A673 (cell line): Measurements from ENCODE around the gene LDB3. TPM values are rescaled to one million over a fixed set of nuclear protein-coding genes. Genes with fewer than 3 reads are reported as not detected.

Experiments used
- BruUV-seq: library from RNA; stranded (reverse); fragments of 400-500 nt; replicated peaks from 2 replicates; lab custom pipeline; 2021; lab: Mats Ljungman, UMichigan
- CTCF ChIA-PET: fragments of 300-600 bp; sonication (Branson Sonifier 250); formaldehyde crosslinking; loops from one replicate; lab custom pipeline; 2022; ENCODE audit warnings: antibody characterized with exemption; lab: Charles Lee
- POLR2A ChIA-PET: fragments of 300-600 bp; sonication (Branson Sonifier 250); formaldehyde crosslinking; loops from one replicate; lab custom pipeline; 2022; ENCODE audit warnings: antibody characterized with exemption; ENCODE audit not compliant: low non-redundant PET; lab: Charles Lee
- DNase-seq: peaks from one replicate; pipeline ENCODE4 v3.0.0-alpha.2; 2015; ENCODE audit warnings: low spot score
- H3K27ac ChIP-seq: fragments of 200-600 bp; sonication (generic); 2 replicates; pipeline ENCODE4 v1.5.1; 2016; ENCODE audit warnings: mixed run types, low read depth, mild to moderate bottlenecking, mixed read lengths, antibody characterized with exemption, low read length; ENCODE audit not compliant: poor library complexity, severe bottlenecking
- H3K27me3 ChIP-seq: fragments of 200-600 bp; sonication (generic); replicated peaks from 2 replicates; pipeline ENCODE4 v1.6.1; 2017; ENCODE audit warnings: mixed run types, low read depth, mild to moderate bottlenecking, mixed read lengths, antibody characterized with exemption, low read length; ENCODE audit not compliant: insufficient read depth, poor library complexity
- H3K36me3 ChIP-seq: fragments of 200-600 bp; sonication (generic); 2 replicates; pipeline ENCODE4 v1.6.1; 2016; ENCODE audit warnings: mixed run types, mild to moderate bottlenecking, mixed read lengths, antibody characterized with exemption, low read length; ENCODE audit not compliant: insufficient read depth, poor library complexity, severe bottlenecking
- H3K4me1 ChIP-seq: fragments of 200-600 bp; sonication (generic); 2 replicates; pipeline ENCODE4 v1.6.1; 2017; ENCODE audit warnings: mixed run types, mild to moderate bottlenecking, mixed read lengths, antibody characterized with exemption, low read length; ENCODE audit not compliant: insufficient read depth, poor library complexity, severe bottlenecking
- H3K4me3 ChIP-seq: fragments of 200-600 bp; sonication (generic); 2 replicates; pipeline ENCODE4 v1.5.1; 2016; ENCODE audit warnings: low read depth, mixed run types, mild to moderate bottlenecking, mixed read lengths, low read length; ENCODE audit not compliant: poor library complexity, severe bottlenecking
- H3K9me3 ChIP-seq: fragments of 200-600 bp; sonication (generic); 2 replicates; pipeline ENCODE4 v1.6.1; 2016; ENCODE audit warnings: mixed run types, low read depth, mild to moderate bottlenecking, mixed read lengths, antibody characterized with exemption, low read length; ENCODE audit not compliant: poor library complexity, severe bottlenecking
- EZH2 ChIP-seq: fragments of 200-600 bp; sonication (generic); IDR thresholded peaks from 2 replicates; pipeline ENCODE4 v1.6.1; 2017; ENCODE audit warnings: borderline replicate concordance, low read depth, mild to moderate bottlenecking, mixed read lengths, antibody characterized with exemption, low read length; ENCODE audit not compliant: poor library complexity, severe bottlenecking
- intact Hi-C: fragments of 100-400 bp; cut with micrococcal nuclease; formaldehyde crosslinking; loops from one replicate; pipeline ENCODE4 v1.10.0; 2022; ENCODE audit not compliant: unreplicated experiment
- total RNA-seq: library from RNA; stranded (reverse); gene quantifications from 2 replicates; pipeline ENCODE4 v1.2.3, GENCODE V29; 2021
- TF ChIP-seq, protein P1 (sequence below): fragments of 300-800, 200-600 bp; sonication (generic); conservative IDR thresholded peaks from 2 replicates; pipeline ENCODE4 v1.5.1; 2017; ENCODE audit warnings: low read depth, mild to moderate bottlenecking, antibody characterized with exemption, low read length, moderate library complexity, mixed read lengths

Gene LDB3
- total RNA-seq, 1 experiment from 2014 or later = 0.34 TPM

DNA sequence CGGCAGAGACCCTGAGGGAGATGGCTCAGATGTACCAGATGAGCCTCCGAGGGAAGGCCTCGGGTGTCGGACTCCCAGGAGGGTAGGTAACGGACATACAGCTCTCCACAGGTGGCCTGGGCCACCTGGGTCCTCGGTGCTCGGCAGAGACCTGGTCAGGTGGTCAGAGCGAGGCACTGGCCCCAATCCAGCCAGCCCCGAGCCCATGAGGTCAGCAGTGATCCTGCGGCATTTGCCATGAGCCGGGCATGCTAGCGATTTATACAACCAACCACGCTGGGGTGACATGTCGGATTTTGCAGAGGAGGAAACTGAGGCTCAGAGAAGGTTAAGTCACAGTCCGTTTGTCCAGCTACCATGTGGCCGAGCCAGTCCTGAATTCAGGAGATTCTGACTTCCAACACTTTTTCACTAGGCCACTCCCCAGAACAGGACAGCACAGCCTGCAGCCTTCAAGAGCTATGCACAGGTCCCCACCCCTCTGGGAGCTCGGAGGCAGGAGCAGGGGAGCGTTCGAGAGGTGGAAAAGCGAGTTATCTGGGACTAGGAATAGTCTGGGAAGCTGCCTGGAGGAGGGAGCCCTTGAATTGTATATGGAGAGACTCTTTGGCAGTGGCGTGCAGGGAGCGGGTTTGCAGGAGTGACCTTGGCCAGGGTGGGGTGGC lies 13.5 kb downstream of the LDB3 start:
- intact Hi-C loops = loop anchor here (10.0 kb wide), 1 partner anchor 283 kb away; the partner anchor contains the start of gene ADIRF
- ChIA-PET CTCF (no interaction called here), POLR2A (no interaction called here)
- Histone ChIP-seq H3K9me3 (no peaks in the 10 kb centered on the region), H3K36me3 (no peaks in the 10 kb centered on the region), H3K4me1 (no peaks in the 10 kb centered on the region), H3K27ac (no peak overlapping the region), H3K27me3 (no peaks in the 10 kb centered on the region), H3K4me3 (no peak overlapping the region)
- TF ChIP-seq, protein P1, sequence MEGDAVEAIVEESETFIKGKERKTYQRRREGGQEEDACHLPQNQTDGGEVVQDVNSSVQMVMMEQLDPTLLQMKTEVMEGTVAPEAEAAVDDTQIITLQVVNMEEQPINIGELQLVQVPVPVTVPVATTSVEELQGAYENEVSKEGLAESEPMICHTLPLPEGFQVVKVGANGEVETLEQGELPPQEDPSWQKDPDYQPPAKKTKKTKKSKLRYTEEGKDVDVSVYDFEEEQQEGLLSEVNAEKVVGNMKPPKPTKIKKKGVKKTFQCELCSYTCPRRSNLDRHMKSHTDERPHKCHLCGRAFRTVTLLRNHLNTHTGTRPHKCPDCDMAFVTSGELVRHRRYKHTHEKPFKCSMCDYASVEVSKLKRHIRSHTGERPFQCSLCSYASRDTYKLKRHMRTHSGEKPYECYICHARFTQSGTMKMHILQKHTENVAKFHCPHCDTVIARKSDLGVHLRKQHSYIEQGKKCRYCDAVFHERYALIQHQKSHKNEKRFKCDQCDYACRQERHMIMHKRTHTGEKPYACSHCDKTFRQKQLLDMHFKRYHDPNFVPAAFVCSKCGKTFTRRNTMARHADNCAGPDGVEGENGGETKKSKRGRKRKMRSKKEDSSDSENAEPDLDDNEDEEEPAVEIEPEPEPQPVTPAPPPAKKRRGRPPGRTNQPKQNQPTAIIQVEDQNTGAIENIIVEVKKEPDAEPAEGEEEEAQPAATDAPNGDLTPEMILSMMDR = no peak
- no peak for TF ChIP-seq EZH2
- no TSS peak for BruUV-seq
- DNase-seq = no peak

DNA sequence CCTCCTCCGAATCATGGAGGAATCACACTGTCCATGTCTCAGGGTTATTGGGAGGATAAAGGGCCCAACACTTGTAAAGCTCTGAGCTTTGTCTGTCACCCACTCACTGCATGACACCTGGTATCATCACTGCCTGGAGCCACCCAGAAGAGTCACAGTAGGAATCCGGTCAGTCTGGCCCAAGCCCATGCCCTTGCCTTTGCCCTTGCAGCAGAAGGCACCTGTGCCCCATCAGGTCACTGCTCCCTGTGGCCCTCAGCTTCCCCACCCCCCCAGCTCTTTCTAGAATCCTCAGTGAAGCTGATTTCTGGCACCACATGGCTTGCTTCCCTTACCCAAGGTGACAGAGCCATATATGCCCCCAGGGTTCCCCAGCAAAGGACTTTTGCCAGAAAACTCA lies 14.4 kb downstream of the LDB3 start:
- intact Hi-C loops = loop anchor here (10.0 kb wide), 1 partner anchor 282 kb away; the partner anchor contains the start of gene ADIRF
- Histone ChIP-seq H3K27me3 (no peaks in the 10 kb centered on the region), H3K4me1 (no peaks in the 10 kb centered on the region), H3K27ac (no peak overlapping the region), H3K4me3 (no peak overlapping the region), H3K36me3 (no peaks in the 10 kb centered on the region), H3K9me3 (no peaks in the 10 kb centered on the region)
- CTCF ChIA-PET = no interaction called here
- BruUV-seq = no TSS peak
- no peak for TF ChIP-seq EZH2
- TF ChIP-seq, protein P1 = no peak
- POLR2A ChIA-PET = no interaction called here
- no peak for DNase-seq

DNA sequence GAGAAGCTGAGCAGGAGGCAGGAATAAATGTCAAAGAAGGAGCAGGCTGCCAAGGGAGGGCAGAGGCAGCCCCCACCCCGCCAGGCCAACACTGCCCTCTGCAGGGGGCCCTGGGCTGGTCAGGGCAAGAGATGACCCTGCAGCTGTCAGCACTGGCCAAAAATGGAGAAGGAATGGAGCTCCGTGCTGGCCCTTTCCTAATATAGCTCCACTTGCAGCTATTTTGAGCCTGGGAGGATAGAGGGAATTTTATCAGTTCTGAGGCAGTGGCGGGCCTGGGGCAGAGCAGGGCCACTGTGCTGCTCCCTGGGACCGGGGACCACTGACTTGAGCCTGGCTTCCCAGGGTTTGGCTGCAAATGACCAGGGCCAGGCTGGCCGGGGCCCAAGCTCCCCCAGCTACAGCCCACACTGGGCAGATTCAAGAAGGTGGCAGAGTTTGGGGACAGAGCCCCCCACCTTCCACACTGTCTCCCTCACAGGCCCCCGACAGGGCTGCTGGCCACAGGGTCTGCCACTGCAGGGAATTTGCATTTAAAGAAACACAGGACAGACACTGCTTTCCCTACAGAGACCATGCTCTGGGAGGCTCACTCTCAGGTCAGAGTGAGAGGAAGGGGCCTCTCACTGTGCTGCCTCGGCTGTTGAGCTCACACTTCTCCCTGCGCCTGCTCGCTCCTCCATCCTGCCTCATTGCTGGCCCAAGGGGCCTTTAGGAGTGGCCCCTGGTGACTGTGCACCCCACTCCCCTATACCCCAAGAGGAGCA lies 16.2 kb downstream of the LDB3 start:
- H3K4me1 ChIP-seq = no peaks in the 10 kb centered on the region
- POLR2A ChIA-PET = no interaction called here

More for the DNA sequence above, 16.2 kb downstream of the LDB3 start:
- Histone ChIP-seq H3K4me3 (no peak overlapping the region), H3K9me3 (no peaks in the 10 kb centered on the region), H3K27ac (no peak overlapping the region), H3K27me3 (no peaks in the 10 kb centered on the region), H3K36me3 (no peaks in the 10 kb centered on the region)
- intact Hi-C loops = loop anchor here (10.0 kb wide), 1 partner anchor 280 kb away; the partner anchor contains the start of gene ADIRF
- no TSS peak for BruUV-seq
- CTCF ChIA-PET = interaction anchor here (1.0 kb wide), 1 partner anchor 9 kb away, joined by 8 read pairs; no protein-coding TSS in a partner anchor
- TF ChIP-seq EZH2 = no peak
- TF ChIP-seq, protein P1 = no peak
- DNase-seq = no peak
